NCI-H1930 (cell line): ENCODE measurements around the gene MGRN1.

Experiments
- DNase-seq, 2 experiments: peaks; one replicate each; lab custom pipeline; 2025; lab: John Stamatoyannopoulos, UW

The MGRN1 gene

DNA sequence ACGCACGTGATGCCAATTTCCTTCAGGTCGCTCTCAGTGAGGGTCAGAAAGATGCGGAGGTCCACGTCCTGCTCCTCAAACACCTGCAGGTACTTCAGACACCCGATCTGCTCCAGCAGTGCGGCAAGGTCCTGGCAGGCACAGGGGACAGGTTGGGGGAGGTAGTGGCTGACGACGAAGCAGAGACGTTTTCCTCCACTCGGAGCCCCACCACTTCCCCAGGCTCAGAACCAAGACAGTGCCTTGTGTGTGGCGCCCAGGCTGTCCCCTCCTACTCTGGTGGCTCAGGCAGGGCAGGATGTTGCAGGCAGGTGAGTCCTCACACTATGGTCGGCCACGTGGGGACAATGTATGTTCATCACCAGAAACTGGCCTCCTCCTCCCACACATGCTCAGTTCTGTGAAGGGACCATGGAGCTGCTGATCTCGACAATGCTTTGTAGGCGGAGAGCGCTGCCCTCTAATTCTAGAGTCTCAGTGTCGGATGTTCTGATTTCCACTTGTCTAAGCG, 74.5 kb downstream of the MGRN1 start:
- DNase-seq = no peak

DNA sequence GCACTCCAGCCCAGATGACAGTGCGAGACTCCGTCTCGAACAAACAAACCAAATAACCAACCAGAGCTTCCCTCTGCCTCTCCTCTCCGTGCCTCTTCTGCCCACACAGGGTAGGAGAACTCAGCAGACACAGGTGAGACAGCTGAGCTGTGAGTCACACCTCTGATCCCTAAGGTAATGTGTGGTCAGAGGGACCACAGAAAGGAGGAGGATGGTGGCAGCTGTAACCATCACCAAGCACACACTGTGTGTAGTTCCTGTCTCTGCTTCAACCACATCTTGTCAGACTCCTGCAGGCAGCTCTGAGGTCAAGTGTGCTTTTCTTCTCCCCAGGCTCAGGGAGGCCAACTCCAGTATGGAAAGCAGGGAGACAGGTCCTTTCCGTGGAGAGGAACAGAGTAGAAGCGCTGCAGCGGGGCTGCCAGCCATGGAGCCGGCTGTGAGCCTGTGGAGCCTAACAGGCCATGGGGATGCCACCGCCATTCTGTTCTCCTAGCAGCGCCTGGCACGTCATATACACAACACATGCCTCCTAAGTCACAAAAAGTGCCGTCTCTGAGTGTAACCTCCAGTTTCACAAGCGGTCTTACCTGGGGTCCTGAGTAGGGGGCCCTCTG, 75.9 kb downstream of the MGRN1 start:
- no peak for DNase-seq

DNA sequence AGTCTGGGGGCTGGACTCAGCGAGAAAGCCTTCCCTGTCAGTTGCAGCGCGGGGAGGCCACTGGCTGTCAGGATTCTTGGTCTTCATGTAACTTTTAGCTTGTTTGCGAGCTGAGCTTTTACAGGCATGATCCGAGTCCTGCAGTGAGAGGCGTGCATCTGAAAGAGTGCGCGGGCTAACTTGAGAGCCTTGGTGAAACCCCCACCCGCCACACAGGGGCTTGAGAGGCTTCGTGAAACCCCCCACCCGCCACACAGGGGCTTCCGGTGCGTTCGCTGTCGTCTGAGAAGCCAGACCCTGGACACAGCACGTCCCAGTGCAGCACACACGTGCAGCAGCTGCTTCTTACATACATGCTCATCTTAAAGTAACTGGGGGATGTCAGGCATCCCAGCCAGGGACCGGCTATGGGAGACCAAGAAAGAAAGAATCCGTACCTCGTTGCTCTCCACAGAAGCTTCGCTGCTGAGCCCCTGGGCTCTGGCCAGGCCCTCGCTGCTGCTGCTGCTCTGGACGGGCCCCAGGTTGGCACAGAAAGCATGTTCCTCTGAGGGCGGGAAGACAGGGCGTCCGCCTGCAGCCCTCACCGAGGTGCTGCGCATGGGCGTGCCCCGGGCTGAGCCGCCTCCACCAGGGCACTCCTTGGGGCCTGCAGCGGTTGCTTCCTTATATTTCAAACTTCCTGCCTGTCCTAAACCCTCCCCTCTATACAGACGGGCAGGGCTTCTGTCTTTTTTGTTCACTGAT, 76.5 kb downstream of the MGRN1 start:
- no peak for DNase-seq

DNA sequence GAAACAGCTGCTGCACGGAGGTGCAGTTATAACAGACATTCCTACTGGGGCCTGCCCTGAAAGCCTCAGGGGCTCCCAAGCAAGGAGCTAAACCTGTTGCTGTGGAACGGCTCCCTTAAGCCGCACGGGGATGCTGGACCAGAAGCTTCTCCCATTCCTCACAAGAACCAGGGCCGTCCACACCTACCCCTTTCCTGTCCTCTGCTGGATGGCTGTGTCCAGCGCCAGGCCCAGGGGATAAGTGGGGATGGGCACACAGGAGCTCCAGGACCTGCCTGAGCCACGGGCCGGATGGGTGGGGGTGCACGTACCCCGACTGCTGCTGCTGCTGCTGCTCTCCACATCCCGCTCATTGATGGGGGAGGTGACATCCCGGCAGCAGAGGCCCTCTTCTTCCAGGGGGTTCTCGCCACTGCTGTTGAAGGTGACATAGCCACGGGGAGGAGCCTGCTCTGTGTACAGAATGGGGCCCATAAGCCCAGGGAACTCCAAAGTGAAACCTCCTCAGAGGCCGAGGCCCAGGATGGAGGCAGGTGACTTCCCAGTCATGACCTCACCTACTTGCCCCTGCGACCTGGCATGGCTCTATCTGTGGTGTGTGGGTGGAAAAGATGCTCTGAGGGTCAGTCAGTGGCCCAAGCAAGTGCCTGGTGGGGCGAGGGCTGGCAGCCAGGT, 77.3 kb downstream of the MGRN1 start:
- DNase-seq = no peak

DNA sequence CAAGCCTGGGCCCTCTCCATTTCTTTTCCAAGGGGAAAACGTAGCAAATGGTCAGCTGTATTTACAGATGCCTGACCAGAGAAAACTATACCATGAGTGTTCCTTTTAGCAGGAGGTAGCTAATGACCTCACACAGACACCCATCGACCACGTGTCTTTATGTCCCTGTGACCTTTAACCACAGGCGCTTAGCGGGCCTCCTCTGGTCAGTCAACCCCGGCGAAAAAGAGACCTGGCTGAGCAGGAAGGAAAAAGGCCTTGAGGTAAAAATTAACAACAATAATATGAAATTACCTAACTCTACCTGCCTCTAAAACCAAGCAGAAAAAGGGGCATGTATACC, 77.8 kb downstream of the MGRN1 start:
- no peak for DNase-seq

DNA sequence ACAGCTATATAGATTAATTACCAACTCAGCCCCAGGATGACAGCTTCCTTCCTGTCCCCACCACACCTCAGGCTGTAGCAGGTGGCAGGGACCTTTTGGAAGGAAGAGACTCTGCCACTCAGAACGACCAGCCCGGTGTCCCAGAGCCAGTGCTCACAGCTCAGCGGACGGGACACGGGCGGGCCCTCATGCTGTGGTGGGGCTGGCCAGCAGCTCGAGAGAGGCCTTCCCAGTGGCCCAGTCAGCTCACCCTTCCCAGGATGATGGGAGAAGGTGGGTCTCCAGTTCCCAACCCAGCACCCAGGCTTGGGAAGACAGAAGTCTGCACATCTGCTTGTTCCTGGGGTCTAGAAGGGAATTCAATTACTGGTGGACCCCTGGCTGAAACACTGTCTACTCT, 79.3 kb downstream of the MGRN1 start:
- no peak for DNase-seq

DNA sequence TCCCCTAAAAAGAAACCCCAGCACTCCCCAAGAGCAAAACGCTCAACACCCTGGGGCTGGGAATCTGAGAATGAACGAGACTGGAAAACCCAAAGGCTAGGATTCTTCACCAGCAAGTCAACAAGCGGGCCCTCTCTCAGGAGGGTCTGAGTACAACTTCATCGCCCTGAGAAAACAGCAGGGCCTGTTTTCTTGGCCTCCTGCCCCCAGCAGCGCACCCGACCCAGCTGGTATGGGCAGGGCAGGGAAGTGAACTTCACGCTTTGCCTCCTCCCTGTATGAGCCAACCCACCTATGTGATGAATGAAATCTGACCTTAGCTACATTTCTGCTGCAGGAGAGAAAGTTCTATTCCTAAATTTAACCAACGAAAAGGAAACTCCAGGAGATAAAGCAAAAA, 79.9 kb downstream of the MGRN1 start:
- no peak for DNase-seq

DNA sequence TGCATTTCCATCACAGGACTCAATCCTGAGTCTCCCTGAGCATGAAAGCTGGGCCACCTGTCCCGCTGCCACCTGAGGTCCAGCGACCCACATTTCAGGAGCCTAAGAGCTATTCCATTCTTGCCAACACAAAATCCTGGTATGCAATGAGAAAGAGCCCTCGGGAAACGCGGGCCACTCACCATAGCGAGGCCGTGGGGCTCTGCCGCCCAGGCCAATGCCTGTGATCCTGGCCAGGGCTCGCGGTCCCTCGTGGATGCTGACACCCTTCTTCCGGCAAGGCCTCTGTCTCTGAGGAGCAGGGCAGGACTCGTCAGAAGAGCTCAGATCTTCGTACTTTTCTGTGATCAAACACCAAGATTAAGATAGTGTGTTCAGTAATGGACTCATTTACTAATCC, 80.3 kb downstream of the MGRN1 start:
- no peak for DNase-seq

DNA sequence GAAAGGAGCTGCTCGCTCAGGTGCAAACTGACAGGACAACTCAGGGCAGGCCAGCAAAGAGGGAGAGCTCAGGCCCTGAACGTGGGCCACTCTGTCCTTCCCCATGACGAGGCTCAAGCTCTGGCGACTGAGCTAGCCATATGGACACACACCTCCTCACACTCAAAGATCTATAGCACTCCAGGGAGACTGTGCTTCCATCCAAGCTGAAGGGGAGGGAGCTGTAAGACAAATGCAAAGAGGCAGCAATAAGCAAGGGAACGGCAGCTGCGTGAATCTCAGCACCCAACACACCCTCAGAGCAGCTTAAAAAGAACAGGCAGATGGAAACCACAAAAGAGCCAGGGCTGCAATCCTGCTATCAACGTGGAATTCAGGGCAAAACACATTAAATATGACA, 82.2 kb downstream of the MGRN1 start:
- no peak for DNase-seq

DNA sequence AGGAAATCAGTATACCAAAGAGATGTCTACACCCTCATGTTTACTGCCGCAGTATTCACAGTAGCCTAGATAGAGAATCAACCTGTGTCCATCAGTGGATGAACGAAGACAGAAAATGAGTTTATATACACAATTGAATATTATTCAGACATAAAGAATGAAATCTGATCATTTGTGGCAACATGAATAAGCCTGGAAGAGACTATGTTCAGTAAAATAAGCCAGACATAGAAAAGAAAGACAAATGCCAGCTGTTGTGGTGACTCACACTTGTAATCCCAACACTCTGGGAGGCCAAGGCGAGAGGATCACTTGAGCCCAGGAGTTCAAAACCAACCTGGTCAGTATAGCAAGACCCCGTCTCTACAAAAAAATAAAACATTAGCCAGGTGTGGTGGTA, 84.9 kb downstream of the MGRN1 start:
- no peak for DNase-seq

DNA sequence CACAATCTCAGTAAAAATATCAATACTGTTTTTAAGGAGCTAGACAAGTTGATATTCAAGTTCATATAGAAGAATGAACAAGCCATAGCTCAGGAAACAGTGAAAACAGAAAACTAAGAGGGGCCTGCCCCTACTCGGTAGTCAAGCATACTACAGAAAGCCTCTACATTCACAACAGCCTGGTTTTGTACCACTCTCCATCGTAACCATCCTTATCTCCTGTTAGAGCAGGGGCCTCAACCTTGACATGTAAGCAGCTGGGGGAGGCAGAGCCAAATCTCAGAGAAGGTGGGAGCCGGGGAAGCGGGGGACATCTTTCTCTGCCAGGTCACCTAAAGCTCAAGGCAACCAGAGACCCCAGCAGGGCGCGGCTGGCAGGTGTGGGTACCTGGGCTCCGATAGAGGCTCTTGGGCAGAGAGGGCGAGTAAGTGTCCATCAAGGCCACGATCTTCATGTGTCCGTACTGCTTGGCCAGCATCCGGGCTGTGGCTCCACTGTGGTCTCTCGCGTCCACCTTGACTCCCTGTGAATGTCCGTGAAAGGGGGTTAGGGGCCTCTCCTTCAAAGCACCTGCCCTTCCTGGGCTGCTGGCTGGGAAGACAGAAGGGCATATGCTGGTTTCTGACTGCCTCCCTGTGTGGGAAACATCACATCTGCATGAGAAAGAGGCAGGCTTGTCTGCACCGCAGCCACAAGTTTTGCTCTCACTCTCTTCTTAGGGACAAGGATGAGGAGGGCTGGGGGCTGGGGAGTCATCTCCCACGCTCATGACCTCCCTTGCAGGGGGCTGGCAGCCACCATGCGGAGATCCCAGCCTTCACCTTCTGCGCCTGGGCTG, 89.3 kb downstream of the MGRN1 start:
- no peak for DNase-seq

DNA sequence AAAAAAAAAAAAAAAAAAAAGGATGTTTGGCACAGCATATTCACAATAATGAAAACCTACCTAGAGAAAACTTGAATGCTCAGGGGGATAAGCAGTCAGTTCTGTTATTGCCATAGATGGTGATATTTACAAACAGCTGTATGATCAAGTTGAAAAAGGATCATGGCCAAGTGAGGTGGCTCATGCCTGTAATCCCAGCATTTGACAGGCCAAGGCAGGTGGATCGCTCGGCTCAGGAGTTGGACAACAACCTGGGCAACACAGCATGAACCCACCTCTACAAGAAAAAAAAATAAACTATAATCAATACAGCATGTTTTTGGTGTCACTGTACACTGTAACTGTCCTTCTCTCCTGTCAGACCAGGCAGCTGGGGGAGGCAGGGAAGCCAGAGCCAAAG, 90.4 kb downstream of the MGRN1 start:
- DNase-seq = no peak

DNA sequence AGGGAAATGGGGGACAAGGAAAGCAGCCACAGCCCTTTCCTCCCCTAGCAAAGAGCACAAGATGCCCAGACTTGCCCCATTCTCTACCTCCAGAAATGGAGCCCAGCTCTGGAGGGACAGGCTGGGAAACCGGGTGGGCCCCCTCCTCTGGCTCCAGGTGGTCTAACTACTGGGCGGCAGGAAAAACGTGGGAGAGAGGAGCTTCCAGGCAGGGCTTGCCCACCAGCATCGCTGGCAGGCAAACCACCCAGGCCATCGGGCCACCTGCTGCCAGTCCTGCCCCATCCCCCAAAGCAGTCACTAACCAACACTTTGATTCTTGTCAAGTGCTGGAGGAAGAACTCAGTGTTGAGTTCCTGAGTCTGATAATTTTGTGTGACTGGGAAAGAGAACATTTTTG, 93.8 kb downstream of the MGRN1 start:
- no peak for DNase-seq

DNA sequence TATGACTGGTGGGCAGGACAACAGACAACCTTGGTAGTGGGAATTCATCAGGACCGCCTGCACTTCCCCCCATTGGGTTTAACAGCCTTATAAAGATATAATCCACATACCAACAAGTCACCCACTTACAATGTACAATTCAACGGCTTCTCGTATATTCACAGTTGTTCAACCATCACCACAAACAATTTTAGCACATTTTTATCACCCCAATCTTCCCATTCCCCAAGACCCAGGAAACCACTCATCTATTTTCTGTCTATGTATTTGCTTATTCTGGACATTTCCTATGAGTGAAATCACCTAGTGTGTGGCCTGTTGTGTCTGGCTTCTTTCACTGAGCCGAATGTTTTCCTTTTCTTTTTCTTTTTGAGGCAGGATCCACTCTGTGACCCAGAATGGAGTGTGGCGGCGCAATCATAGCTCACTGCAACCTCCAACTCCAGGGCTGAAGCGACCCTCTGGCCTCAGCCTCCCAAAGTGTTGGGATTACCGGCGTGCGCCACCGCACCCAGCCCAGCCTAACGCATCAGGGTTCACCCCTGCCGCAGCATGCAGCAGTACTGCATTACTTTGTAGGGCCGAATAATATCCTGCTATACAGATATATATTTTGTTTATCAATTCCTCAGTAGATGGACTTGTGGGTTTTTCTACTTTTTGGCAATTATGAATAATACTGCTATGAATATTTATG, 98.6 kb downstream of the MGRN1 start:
- DNase-seq = no peak

DNA sequence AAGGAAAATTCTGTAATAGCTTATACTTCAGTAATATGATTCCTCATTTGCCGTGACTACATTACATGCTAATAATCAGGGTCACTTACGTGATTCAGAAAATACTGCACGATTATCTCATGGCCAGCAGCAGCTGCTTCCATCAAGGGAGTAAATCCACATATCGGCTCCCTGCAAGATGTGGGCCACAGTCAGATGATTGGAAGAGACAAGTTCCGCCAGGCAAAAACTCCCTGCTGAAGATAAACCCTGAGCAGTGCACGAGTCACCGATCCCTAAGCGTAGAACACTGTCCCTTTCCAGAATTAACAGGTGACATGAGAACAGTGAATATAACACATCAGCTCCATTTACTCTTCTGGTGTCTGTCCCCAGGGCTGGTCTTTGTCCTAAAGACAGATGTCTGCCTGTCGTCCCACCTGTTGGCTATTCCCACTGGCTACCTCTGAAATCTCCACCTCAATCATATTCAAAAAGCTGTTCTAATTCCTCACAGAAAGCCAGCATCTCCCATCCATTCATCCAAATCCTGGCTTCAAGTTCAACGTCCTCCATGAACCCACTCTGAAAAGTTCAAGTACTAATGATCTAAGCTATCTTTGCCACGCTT, 100.1 kb downstream of the MGRN1 start:
- DNase-seq = no peak

DNA sequence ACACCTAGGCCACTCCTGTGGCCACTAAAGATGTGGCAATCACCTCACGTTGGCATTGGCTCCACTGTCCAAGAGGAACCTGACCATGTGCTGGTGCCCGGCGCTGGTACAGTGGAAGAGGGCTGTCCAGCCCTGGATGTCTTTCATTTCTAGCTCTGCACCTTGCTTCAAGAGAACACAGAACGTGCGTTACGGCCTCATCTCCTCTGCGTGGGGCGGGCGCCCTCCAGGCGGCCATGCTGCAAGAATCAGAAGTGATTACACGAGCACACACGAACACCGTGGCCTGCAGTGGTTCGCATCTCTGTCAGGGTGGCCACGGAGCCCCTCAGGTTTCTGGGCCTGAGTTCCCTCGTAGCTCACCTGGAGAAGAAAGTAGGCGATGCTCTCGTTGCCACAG, 102.0 kb downstream of the MGRN1 start:
- no peak for DNase-seq

DNA sequence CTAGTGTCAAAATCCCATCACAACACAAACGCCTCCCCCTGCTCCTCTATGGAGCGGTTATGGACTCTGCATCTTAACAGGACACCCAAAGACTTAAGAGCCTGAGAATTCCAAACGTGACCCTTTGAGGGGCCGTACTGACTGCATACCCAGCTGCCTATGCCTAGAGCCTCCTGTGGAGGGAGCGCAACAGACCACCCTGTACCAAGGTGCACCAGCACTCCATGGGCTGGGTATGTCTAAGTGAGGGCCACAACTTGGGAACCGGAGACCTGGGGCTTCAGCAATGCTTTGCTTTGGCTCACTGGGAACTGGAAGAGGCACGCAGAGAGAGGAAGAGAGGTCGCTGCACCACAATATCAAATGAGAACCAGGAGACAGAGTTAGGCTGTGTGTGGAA, 104.0 kb downstream of the MGRN1 start:
- DNase-seq = no peak

DNA sequence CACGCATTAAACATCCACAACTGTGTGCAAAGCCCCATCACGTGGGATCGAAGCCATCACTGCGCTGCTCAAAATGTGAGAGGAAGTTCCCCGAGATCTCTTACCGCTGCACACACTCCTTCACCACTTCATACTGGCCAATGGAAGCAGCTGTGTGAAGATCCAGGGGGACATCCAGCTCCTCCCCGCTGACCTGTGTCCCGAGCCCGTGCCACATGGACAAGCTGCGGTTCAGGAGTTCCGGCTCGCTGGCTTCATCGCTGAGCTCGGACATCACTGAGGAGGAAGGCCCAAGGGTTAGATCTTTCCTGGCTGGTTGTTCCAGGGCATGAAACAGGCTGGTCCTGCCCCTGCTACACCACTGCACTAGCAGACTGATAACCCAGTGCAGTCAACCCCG, 105.2 kb downstream of the MGRN1 start:
- no peak for DNase-seq

DNA sequence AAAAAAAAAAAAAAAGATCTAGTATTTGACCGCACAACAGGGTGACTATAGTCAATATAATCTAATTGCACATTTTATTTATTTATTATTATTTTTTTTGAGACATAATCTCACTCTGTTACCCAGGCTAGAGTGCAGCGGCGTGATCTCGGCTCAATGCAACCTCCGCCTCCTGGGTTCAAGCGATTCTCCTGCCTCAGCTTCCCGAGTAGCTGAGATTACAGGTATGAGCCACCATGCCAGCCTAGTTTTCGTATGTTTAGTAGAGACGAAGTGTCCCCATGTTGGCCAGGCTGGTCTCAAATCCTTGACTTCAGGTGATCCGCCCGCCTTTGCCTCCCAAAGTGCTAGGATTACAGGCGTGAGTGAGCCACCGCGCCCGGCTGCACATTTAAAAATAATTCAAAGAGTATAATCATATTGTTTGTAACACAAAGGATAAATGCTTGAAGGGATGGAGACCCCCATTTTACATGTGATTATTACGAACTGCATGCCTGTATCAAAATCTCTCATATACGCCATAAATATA, 108.7 kb downstream of the MGRN1 start:
- no peak for DNase-seq

DNA sequence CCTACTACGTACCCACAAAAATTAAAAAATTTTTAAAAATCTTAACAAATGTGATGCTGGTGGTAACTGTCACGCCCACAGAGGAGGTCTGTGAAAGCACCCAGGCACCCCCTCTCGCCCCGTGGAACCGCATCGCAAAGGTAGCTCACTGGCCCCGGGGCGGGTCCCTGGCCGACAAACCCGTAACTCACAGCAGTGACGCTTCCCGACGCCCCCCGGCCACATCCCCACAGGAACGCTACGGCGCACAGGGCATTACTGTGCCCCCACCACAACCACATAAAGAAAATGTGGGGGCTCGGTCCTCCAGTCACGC, 109.1 kb downstream of the MGRN1 start:
- peak in 1 of 2 experiments; percentile 47 for DNase-seq

DNA sequence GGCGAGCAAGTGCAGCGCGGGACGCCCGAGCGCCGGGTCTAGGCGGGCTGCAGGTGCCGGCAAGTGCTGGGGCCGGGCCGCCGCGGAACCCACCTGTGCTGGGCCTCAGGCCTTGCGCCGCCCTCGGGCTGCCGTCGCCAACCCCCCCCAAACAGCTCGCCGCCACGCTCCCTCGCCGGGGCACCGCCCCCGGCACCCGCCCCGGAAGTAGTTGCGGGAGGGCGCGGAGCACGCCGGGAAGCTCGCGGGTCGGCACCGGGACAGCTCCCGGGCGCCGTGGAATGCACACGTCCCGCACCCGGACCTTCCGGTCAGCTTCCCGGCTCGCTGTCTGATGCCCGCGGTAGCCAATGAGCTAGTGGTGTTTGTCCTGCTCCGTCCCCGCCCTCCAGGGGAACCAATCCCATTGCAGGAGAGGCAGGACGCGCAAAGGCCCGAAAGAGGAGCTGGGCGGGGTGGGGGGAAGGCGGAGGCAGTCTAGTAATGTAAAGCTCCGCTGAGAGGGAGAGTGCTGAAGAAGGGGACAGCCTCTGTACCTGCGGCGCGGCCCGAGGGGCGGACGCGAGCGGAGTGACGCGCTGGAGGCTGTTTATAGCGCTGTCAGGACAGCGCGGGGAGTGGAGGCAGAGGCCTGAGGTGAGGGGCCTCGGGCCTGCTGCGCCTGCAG, 109.6 kb downstream of the MGRN1 start, which contains the start of the genes ANKS3 and DNAAF8:
TSS of gene ANKS3 (minus strand) at position 209 of the 667 bp plus-strand sequence. CDS start 4,122 bp downstream, outside the sequence.
TSS of gene DNAAF8 (plus strand) at position 475 of the 667 bp plus-strand sequence. CDS start 1,978 bp downstream, outside the sequence.
- DNase-seq = peak; percentile 93 to 95
